ENCODE measurements around the gene ARMC12. TPM values are rescaled to one million over a fixed set of nuclear protein-coding genes. Genes with fewer than 3 reads are reported as not detected.

The ARMC12 gene
- total and polyA plus RNA-seq, 2 of the 13 experiments (the other 11 are each of a cell fraction or from before 2014, with no cell fraction given) = 1.3 TPM; not detected in 1

- TF ChIP-seq REL (CRISPR knock-in tag; conservative IDR thresholded peaks at IDR 0.05) (no peak), CENPT (CRISPR knock-in tag; IDR thresholded peaks at IDR 0.05; ENCODE audit: low read depth) (no peak), STAT5B (CRISPR knock-in tag; IDR thresholded peaks at IDR 0.05) (0 out of 2 replicates have a peak, but pooled peaks have one; percentile 8), TCF12 (IDR thresholded peaks at IDR 0.05) (no peak), TCF12 (CRISPR knock-in tag; IDR thresholded peaks at IDR 0.05) (0 out of 2 replicates have a peak, but pooled peaks have one; percentile 16), ZNF567 (CRISPR knock-in tag; IDR thresholded peaks at IDR 0.05; ENCODE audit: borderline replicate concordance) (no peak), SATB2 (CRISPR knock-in tag; IDR thresholded peaks at IDR 0.05) (no peak), LRRFIP1 (CRISPR knock-in tag; conservative IDR thresholded peaks at IDR 0.05) (no peak), KMT2B (CRISPR knock-in tag; IDR thresholded peaks at IDR 0.05) (peak; percentile 77), ZNF513 (CRISPR knock-in tag; conservative IDR thresholded peaks at IDR 0.05) (0 out of 2 replicates have a peak, but pooled peaks have one; percentile 65), MEF2D (CRISPR knock-in tag; IDR thresholded peaks at IDR 0.05) (no peak), FOSL1 (CRISPR knock-in tag; IDR thresholded peaks at IDR 0.05; ENCODE audit: borderline replicate concordance) (no peak), BORCS8-MEF2B (CRISPR knock-in tag; IDR thresholded peaks at IDR 0.05) (peak; percentile 74; the same call in 1 of the 2 replicates), U2AF1 (optimal IDR thresholded peaks at IDR 0.05; ENCODE audit: low read depth, low read length) (no peak), ZSCAN20 (CRISPR knock-in tag; IDR thresholded peaks at IDR 0.05; ENCODE audit: borderline replicate concordance) (peak; percentile 75; the same call in 1 of the 2 replicates), ZFP82 (CRISPR knock-in tag; IDR thresholded peaks at IDR 0.05; ENCODE audit: borderline replicate concordance) (no peak), MXD1 (CRISPR knock-in tag; IDR thresholded peaks at IDR 0.05) (peak; percentile 80), SOX13 (IDR thresholded peaks at IDR 0.05) (no peak), SOX13 (CRISPR knock-in tag; conservative IDR thresholded peaks at IDR 0.05 in 1 of 2, IDR thresholded peaks at IDR 0.05 in 1 of 2) (no peak; a peak in 1 of 4 replicates), ZNF253 (CRISPR knock-in tag; IDR thresholded peaks at IDR 0.05; ENCODE audit: borderline replicate concordance) (peak; percentile 57; the same call in 1 of the 2 replicates), HMGA1 (CRISPR knock-in tag; conservative IDR thresholded peaks at IDR 0.05) (no peak), SOX6 (IDR thresholded peaks at IDR 0.05) (no peak), SOX6 (CRISPR knock-in tag; IDR thresholded peaks at IDR 0.05) (no peak; the same call in none of the 2 replicates), RXRB (CRISPR knock-in tag; IDR thresholded peaks at IDR 0.05; ENCODE audit: borderline replicate concordance) (peak; percentile 59; the same call in 1 of the 2 replicates), POLR2G (IDR thresholded peaks at IDR 0.05; ENCODE audit: low read depth, low read length) (peak; percentile 86)
These were observed 48.1 kb upstream of the ARMC12 start, which contains the start of gene FKBP5 (continued) for GRCh38 chr6:35688605-35689322.

All from HepG2 (cell line).